MV-4-11 (cell line): ENCODE data around the gene GSN.
A peak's percentile ranks its signal among the peaks of the same experiment; 100 is the strongest.
"Not testable (repeated sequence)": the region's sequence is repeated elsewhere in the genome, so short reads cannot be mapped to it uniquely, and the experiment has no call there.

Source experiments
- DNase-seq: peaks from one replicate; lab custom pipeline; 2025; lab: John Stamatoyannopoulos, UW

The GSN gene

GRCh38 chr9:121288673-121289025 is 20.7 kb downstream of the GSN start:
- DNase-seq, result no peak

- DNase-seq, result peak; percentile 56
These were observed 21.2 kb downstream of the GSN start for GRCh38 chr9:121289026-121289771.

- peak; percentile 20 for DNase-seq
These were observed 21.9 kb downstream of the GSN start for GRCh38 chr9:121289772-121290370.

- not testable (repeated sequence) for DNase-seq
These were observed 23.6 kb downstream of the GSN start for GRCh38 chr9:121291536-121291935.

- DNase-seq, result no peak
These were observed 24.1 kb downstream of the GSN start for GRCh38 chr9:121292051-121292450.

GRCh38 chr9:121292801-121293241 is 24.9 kb downstream of the GSN start:
- no peak for DNase-seq

- no peak for DNase-seq
These were observed 26.3 kb downstream of the GSN start for GRCh38 chr9:121294151-121294743.

- no peak for DNase-seq
These were observed 27.1 kb downstream of the GSN start for GRCh38 chr9:121294866-121295661.

GRCh38 chr9:121295662-121296191 is 27.8 kb downstream of the GSN start:
- DNase-seq, result no peak

GRCh38 chr9:121296213-121297127 is 28.5 kb downstream of the GSN start:
- no peak for DNase-seq

GRCh38 chr9:121297389-121297788 is 29.4 kb downstream of the GSN start:
- peak; percentile 72 for DNase-seq

- DNase-seq, result no peak
These were observed 30.1 kb downstream of the GSN start for GRCh38 chr9:121298016-121298538.

- no peak for DNase-seq
These were observed 30.9 kb downstream of the GSN start for GRCh38 chr9:121298689-121299466.

- no peak for DNase-seq
These were observed 31.7 kb downstream of the GSN start for GRCh38 chr9:121299467-121300282.

- DNase-seq, result no peak
These were observed 32.5 kb downstream of the GSN start for GRCh38 chr9:121300283-121301119.

GRCh38 chr9:121301881-121302286 is 33.9 kb downstream of the GSN start:
- DNase-seq, result no peak

GRCh38 chr9:121302341-121302740 is 34.4 kb downstream of the GSN start:
- no peak for DNase-seq

GRCh38 chr9:121302786-121303185 is 34.8 kb downstream of the GSN start:
- no peak for DNase-seq
